ENCODE results near the gene BAZ2B. TPM values are rescaled to one million over a fixed set of nuclear protein-coding genes. Genes with fewer than 3 reads are reported as not detected.

Gene BAZ2B
- total RNA-seq, 3 donors from 2014 or later (not counting 1 experiment from before 2014, with no cell fraction given), result 59.8 to 73.7 (median 68.4) TPM

DNA sequence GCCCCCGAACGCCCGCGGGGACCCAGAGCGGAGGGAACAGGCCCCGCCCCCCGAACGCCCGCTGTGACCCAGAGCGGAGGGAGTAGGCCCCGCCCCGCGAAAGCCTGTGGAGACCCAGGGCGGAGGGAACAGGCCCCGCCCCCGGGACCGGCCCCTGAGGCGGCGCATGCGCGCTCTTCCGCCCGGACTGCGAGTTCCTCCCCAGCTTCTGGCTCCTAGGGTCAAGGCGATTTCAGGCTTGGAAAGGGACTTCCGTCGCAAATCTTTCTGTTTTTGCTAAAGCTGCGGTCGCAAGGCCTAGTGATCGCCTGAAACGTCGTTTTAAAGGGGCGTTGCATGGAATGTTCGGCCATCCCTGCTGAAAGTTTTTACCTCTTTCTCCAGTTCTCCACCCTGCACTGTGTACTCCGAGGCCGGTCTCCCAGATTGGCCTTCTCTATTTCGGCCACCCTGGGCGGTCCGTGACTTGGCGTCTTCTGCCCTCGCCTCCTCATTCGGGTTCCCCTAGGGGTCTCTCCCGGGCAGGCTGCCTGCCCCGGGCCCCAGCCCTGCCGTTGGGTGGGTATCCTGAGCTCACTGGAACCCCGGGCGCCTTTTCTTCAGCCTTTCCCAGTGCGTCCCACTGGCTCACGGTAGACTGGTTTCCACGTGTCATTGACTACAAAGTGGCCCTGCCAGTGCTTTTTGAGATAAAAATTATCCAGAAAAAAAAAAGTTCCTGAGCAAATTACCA is 329.5 kb downstream of the BAZ2B start:
- H3K9me3 ChIP-seq (ENCODE audit: control insufficient read depth, insufficient read depth, low read length), result no peaks in the 10 kb centered on the region
- Mint-ChIP-seq H3K27ac (peak overlapping the region; percentile 73 to 91), H3K4me3 (peak overlapping the region; percentile 87), H3K4me1 (peaks cover 32 to 38% of the 10 kb centered on the region in 2 donors), H3K27me3 (ENCODE audit: low read depth in 2 of 2) (no peaks in the 10 kb centered on the region), H3K36me3 (no peaks in the 10 kb centered on the region), H3K9me3 (no peaks in the 10 kb centered on the region)
- TF ChIP-seq, protein P1, sequence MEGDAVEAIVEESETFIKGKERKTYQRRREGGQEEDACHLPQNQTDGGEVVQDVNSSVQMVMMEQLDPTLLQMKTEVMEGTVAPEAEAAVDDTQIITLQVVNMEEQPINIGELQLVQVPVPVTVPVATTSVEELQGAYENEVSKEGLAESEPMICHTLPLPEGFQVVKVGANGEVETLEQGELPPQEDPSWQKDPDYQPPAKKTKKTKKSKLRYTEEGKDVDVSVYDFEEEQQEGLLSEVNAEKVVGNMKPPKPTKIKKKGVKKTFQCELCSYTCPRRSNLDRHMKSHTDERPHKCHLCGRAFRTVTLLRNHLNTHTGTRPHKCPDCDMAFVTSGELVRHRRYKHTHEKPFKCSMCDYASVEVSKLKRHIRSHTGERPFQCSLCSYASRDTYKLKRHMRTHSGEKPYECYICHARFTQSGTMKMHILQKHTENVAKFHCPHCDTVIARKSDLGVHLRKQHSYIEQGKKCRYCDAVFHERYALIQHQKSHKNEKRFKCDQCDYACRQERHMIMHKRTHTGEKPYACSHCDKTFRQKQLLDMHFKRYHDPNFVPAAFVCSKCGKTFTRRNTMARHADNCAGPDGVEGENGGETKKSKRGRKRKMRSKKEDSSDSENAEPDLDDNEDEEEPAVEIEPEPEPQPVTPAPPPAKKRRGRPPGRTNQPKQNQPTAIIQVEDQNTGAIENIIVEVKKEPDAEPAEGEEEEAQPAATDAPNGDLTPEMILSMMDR (IDR thresholded peaks at IDR 0.05), result no peak
- intact Hi-C loops (cut with micrococcal nuclease), result loop anchor here (2.0 to 5.0 kb wide), 2 partner anchors 155 to 426 kb away; partner anchors contain the start of gene MARCHF7
- DNase-seq (peak; percentile 92 to 99), ATAC-seq (peak; percentile 96 to 100 (median 97))
- H3K4me1 ChIP-seq (ENCODE audit: control insufficient read depth, insufficient read depth, low read length), result peaks cover 29% of the 10 kb centered on the region
- no peaks in the 10 kb centered on the region for H3K27me3 ChIP-seq (ENCODE audit: control insufficient read depth, insufficient read depth, low read length)
- peak overlapping the region; percentile 64 for H3K4me3 ChIP-seq (ENCODE audit: low read length)
- WGBS (ENCODE audit: insufficient coverage), result 2% methylated on average over 50 of the region's 50 CpGs
- no peaks in the 10 kb centered on the region for H3K36me3 ChIP-seq (ENCODE audit: control insufficient read depth, insufficient read depth, low read length)
- peak overlapping the region; percentile 73 for H3K27ac ChIP-seq (ENCODE audit: low read length)

DNA sequence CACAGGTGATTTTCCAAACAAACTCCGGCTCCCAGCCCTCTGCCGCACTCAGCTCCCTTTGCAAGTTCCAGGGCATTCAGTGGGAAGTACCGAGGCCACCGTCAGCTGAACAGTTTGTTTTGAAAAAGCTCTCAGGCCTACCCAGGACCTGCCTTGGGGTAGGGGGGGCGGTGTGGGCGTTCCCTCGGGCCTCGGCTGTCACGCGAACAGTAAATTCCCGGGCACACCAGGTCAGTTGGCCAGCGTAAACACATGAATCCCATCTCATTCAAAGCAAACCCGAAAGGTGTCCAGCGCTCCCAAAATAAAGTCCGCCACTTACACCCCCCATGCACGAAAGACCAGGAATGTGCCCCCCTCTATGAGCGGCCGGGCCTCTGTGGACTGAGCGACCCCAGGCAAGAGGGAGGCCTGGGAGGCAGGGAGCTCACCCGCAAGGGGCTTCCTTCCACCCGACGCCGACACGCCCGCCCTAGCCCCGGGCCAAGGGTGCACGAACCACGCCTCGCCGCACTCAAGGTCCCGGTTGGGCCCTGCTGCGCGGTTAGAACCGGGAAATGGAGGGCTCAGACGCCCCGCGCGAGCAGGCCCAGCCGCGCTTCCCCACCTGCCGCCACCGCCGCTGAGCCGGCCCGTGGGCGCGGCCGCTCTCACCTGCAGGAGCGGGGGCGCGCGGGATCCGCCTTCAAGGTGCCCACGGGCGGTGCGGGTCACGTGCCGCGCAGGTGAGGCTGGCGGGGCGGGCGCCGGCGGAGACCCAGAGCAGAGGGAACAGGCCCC is 330.2 kb downstream of the BAZ2B start, which contains the start of gene WDSUB1:
Gene WDSUB1 (minus strand): TSS at position 775 of the 780 bp plus-strand sequence. CDS start 3,634 bp downstream, outside the sequence.
- WGBS (ENCODE audit: insufficient coverage), result 3% methylated on average over 64 of the region's 64 CpGs
- peak; percentile 17 to 33 (median 24) for ATAC-seq
- peaks cover 34% of the 10 kb centered on the region for H3K4me1 ChIP-seq (ENCODE audit: control insufficient read depth, insufficient read depth, low read length)
- H3K27ac ChIP-seq (ENCODE audit: low read length), result peak within 1 kb of the TSS; percentile 73
- no peaks in the 10 kb centered on the region for H3K36me3 ChIP-seq (ENCODE audit: control insufficient read depth, insufficient read depth, low read length)
- peak within 1 kb of the TSS; percentile 95 for H3K4me3 ChIP-seq (ENCODE audit: low read length)
- peak; percentile 19 to 51 for DNase-seq
- TF ChIP-seq, protein P1 (IDR thresholded peaks at IDR 0.05), result no peak
- no peaks in the 10 kb centered on the region for H3K9me3 ChIP-seq (ENCODE audit: control insufficient read depth, insufficient read depth, low read length)
- Mint-ChIP-seq H3K27me3 (ENCODE audit: low read depth in 2 of 2) (no peaks in the 10 kb centered on the region), H3K4me1 (peaks cover 38% of the 10 kb centered on the region in 2 donors), H3K9me3 (no peaks in the 10 kb centered on the region), H3K4me3 (peak within 1 kb of the TSS; percentile 87), H3K27ac (peak within 1 kb of the TSS; percentile 73 to 91), H3K36me3 (no peaks in the 10 kb centered on the region)
- intact Hi-C loops (cut with micrococcal nuclease), result loop anchor here (2.0 to 5.0 kb wide), 2 partner anchors 154 to 427 kb away; partner anchors contain the start of gene MARCHF7
- H3K27me3 ChIP-seq (ENCODE audit: control insufficient read depth, insufficient read depth, low read length), result no peaks in the 10 kb centered on the region

DNA sequence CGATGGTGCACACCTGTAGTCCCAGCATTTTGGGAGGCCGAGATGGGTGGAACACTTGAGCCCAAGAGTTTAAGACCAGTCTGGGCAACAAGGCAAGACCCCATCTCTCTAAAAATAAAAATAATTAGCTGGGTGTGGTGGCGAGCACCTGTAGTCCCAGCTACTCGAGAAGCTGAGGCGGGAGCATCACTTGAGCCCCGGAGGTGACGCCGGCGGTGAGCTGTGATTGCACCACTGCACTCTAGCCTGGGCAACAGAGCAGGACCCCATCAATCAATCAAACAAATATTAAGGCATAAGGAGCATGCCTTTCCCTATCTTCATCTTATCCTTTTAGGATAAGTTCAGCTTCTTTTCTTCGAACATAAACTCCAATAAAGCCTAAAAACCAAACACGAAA is 330.9 kb downstream of the BAZ2B start:
- H3K4me3 Mint-ChIP-seq, result peak overlapping the region; percentile 87
- H3K9me3 Mint-ChIP-seq, result no peaks in the 10 kb centered on the region
- DNase-seq (no peak), ATAC-seq (no peak)
- no peaks in the 10 kb centered on the region for H3K27me3 Mint-ChIP-seq (ENCODE audit: low read depth in 2 of 2)
- H3K4me1 Mint-ChIP-seq, result peaks cover 34 to 37% of the 10 kb centered on the region in 2 donors
- no peaks in the 10 kb centered on the region for H3K27me3 ChIP-seq (ENCODE audit: control insufficient read depth, insufficient read depth, low read length)
- peaks cover 34% of the 10 kb centered on the region for H3K4me1 ChIP-seq (ENCODE audit: control insufficient read depth, insufficient read depth, low read length)
- intact Hi-C loops (cut with micrococcal nuclease), result loop anchor here (5.0 kb wide), 1 partner anchor 153 kb away; no protein-coding TSS in a partner anchor
- WGBS (ENCODE audit: insufficient coverage), result 95% methylated on average over 10 of the region's 11 CpGs
- no peaks in the 10 kb centered on the region for H3K36me3 Mint-ChIP-seq
- peaks cover 2% of the 10 kb centered on the region for H3K36me3 ChIP-seq (ENCODE audit: control insufficient read depth, insufficient read depth, low read length)
- H3K27ac Mint-ChIP-seq, result peak overlapping the region; percentile 45 to 91
- no peak overlapping the region for H3K27ac ChIP-seq (ENCODE audit: low read length)
- no peaks in the 10 kb centered on the region for H3K9me3 ChIP-seq (ENCODE audit: control insufficient read depth, insufficient read depth, low read length)
- TF ChIP-seq, protein P1 (IDR thresholded peaks at IDR 0.05), result no peak
- H3K4me3 ChIP-seq (ENCODE audit: low read length), result no peak overlapping the region

All from natural killer cell (primary cell).